G401 (cell line): Measurements from ENCODE around the gene ICAM1. TPM values are rescaled to one million over a fixed set of nuclear protein-coding genes. Genes with fewer than 3 reads are reported as not detected.
A peak's percentile ranks its signal among the peaks of the same experiment; 100 is the strongest.

Experiments
- DNase-seq: peaks from one replicate; pipeline ENCODE4 v3.0.0-alpha.2; 2015; ENCODE audit warnings: low spot score
- in situ Hi-C: cut with HindIII; loops from 2 replicates; pipeline ENCODE4 v1.10.0; 2016; ENCODE audit warnings: low sequenced_read_pairs, mixed read lengths
- total RNA-seq: library from RNA; depleted of rRNA; stranded (reverse); fragments of >200 nt; shearing (Covaris generic); gene quantifications from 2 replicates; pipeline ENCODE4 v1.2.3, GENCODE V29; 2014

ICAM1 gene
- total RNA-seq, 1 experiment from 2014 or later: 16.9 TPM

DNA sequence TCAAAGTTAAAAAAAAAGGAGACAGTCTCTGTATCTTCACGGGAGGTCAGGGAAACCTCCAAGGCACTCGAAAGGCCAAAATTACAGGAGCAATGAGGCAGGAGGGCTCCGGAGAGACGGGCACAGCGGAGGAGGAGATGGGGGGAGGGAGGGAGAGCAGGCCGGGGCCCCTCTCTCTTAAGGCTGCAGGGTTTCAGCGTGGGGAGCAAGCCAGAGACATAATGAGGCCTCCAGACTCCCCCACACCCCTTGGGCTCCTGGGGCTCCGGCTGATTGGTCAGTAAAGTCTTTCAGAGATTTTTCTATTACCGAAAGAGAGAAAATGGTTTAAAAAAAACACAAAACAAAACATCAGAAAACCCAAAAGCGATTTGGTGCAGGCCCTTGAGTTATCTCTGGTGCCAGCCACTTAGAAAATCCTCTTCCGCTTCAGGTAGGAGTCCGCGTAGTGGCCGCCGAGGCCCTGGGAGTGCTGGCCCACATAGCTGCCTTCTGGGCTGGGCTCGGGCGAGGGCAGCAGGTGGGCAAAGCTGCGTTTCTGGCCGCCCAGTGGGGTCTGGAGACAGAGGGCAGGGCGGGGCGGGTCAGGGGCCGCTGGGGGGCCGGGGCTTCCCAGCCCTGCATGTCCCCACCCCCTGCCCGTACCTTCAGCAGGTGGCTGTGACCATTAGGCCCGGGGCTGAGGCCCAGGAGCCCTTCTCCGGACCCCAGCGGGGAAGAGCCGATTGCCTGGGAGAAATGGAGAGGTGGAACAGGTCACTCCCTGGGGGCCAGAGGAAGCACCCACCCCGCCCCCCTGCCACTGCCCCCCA is 46.3 kb downstream of the ICAM1 start:
- in situ Hi-C loops: no loop called here
- no peak for DNase-seq

DNA sequence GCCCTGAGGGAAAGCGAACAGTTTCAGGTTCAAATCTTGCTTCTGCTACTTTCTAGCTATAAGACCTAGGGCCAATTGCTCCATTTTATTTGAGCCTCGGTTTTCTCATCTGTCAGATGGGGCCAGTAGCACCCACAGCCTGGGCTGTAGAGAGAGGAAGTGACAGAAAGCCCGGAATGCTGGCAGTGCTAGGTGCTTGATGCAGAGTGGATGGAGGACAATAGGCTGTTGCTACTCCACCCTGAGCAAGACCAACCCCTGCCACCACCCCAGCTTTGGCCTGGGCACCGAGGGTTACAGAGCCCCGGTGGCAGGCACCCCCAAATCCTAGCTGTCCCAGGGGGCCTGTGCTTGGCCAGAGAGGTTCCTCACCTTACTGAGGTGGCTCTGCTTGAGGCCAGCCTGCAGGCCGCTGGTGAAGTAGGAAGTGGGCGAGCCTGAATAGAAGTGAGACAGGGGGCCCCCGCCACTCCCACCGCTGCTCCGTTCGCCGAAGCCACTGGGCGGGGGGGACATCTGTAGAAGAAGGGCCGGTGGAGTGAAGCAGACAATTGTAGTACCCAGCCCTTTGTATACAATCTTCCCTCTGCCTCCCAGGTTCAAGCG is 47.0 kb downstream of the ICAM1 start:
- in situ Hi-C loops: no loop called here
- no peak for DNase-seq

DNA sequence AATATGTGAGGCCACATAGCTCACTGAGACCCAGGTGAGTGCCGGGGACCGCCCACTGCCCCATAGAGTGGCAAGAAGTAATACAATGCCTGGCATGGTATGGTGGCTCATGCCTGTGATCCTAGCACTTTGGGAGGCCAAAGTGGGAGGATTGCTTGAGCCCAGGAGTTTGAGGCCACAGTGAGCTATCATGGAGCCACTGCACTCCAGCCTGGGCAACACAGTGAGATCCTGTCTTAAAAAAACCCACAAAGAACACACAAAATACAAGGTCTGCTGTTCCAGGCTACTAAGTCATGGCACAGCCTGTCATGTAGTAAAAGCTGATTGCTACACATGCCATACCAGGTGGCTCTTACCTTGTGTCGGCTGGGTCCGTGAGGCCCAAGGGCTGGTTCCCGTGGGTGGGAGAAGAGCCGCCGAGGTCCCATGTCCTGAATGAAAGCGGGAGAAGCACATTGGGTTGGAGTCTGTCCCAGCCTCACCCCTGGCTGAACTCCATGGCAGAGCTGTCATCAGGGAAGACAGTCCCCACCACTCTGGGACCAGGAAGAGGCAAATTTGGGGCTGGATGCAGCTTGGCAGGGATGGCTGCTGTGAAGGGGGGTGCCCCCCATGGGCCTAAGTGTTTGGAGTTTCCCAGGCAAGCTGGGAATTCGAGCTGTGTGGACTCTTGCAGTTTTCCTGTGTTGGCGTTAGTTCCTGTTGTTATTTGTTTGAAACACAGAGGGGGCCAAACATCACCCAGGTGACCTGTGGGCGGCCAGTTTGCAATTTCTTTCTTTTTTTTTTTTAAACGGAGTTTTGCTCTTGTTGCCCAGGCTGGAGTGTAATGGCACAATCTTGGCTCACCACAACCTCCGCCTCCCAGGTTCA is 48.1 kb downstream of the ICAM1 start:
- DNase-seq: no peak
- in situ Hi-C loops: no loop called here

DNA sequence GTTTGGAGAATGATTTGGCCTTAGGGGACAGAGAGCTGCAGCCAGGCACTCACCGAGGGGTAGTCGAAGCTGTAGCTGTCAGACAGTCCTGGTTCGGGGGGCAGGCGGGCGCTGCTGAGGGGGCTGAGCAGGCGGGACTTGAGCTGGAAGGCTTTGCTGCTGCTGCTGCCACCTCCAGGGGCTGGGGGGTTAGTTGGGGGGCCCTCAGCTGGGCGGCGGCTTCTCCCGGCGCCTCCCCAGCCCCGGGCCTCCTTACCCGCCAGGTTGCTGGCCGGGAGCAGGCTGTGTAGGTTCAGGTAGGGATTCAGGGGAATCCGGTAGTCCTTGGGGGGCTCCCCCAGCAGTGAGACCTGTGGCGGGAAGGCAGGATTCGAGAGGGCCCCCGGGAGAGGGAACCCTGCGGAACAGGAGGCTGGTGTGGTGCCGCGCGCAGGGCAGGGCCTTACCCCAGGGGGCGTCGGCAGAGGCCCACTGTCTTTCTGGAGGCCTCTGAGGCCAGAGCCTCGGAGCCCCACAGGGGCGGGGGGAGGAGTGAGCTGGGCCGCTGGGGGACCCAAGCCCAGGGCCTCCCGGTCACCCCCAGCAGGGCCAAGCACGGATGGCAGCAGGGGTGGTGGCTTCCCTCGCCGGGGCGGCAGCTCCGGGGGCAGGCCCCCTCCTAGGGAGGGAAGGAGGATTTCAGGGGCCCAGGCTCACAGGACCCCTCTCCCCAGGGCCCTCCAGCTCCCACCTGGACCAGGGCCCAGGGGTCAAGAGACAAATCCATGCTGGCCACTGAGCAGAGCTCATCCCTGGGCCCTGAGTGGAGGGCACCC is 49.9 kb downstream of the ICAM1 start:
- in situ Hi-C loops: no loop called here
- no peak for DNase-seq

DNA sequence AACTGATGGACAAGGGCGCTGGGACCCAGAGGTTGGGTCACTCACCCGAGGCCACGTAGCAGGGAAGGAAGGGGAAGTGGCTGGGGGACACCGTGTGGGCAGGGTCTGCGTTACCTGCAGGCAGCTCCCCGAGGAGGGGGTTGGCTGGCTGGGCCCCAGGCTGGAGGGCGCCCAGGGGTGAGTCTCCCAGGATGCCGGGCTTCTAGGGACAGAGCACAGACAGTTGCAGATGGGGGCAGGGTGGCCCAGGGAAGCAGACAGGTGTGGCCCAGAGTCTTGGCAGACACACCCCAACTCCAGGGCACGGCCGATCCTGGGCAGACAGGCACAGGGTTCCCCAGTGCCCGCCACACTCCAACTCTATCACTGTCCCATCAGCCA is 50.5 kb downstream of the ICAM1 start:
- in situ Hi-C loops: no loop called here
- no peak for DNase-seq

DNA sequence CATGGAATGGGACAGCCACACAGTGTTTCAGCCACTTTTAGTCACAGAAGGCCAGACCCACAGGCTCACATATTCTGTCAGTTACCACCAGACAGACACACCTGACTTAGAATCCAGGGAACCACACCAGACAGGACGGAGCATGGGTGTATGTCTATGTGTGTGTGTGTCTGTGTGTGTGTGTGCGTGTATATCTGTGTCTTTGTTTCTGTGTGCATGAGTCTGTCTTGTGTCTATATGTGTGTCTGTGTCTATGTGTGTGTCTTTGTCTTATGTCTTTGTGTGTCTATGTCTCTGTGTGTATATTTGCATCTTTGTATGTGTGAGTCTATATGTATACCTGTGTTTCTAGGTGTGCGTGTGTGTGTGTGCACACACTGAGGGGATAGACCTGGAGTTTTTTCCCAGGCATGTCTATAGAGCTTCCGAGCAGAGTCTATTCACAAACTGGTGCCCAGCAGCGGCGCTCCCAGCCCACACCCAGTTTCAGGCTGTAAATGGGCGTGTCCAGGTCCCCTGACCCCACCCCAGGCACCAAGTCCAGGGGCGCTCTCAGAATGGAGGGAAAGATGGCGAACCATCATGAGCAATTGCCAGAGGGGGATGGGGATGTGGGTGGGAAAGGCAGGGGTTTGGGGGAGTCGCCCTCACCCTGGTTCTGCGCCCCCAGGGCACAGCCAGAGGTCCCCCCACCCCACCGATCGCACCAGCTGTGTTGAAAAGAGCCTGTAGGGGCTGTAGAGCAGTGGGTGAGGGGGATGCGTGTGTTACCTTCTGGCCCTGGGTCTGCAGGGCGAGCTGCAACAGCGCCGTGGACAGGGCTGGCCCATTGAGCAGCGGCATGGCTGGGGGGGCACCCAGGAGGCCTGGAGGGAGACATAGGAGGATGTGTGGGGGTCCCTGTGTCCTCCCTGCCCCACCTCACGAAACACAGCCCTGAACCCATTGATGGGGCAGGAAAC is 51.2 kb downstream of the ICAM1 start:
- no peak for DNase-seq
- in situ Hi-C loops: no loop called here

DNA sequence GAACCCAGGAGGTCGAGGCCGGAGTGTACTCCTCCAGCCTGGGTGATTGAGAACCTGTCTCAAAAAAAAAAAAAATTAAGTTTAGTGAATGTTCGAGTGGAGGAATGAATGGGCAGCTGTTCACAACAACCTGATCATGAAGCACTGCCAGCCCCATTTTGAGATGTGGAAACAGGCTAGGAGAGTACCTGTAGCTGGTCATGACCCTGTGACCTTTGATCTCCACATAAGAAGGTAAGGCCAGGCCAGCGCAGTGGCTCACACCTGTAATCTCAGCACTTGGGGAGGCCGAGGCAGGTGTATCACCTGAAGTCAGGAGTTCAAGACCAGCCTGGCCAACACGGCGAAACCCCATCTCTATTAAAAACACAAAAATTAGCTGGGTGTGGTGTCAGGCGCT is 54.8 kb downstream of the ICAM1 start:
- in situ Hi-C loops: no loop called here
- no peak for DNase-seq

DNA sequence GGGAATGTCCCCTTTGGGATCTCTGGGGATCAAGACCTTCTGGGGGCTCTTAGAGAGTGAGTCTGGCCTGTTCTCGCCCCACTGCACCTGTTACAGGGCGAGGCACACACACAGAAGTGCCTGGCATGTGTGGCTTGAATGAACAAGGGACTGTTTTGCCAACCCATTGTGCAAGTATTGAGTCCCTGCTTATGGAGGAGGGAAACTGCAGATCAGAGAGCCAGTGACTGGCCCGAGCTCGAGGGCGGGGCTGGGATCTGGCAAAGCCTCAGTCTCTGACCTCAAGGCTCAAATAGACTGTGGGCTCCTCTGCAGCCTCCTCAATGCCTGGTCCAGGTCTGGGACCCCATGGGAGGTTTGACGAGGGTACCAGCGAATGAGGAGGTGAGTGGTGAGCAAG is 56.9 kb downstream of the ICAM1 start:
- in situ Hi-C loops: no loop called here
- no peak for DNase-seq

DNA sequence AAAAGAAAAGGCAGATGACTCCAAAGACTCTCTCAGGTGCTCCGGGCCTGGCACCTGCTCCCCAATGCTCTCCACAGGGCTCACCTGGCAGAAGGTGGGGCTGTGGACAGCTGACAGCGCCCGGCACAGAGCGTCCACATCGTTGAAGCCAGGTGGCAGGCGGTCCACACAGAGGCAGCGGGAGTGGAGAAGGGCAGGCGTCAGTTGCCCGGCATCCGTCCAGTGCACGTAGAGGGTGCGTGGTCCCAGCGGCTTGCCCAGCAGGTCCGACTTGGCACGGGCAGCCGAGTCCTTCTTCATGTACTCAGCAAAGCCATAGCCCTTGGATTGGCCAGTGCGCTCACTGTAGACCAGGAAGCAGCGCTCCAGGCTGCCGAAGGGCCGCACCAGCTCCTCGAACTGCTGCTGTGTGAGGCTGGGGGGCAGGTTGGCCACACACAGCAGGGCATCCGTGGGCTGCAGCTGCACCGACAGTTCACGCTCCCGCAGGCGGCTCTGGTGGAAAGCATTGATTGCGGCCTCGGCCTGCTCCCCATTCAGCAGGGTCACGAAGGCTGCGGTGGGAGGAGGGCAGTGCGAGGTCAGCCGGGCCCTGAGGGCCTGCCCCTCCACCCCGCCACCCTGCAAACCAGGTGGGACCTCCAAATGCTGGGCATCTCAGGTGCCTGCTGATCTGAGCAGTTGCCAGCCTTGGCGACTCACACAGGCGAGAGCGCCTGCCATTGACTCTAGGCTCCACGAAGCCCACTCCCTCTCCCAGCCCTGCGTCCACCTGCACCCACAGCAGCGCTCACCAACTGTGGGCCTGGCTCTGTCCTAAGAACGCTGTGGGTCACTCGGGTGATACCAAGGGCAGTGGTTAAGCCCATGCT is 57.9 kb downstream of the ICAM1 start:
- DNase-seq: no peak

DNA sequence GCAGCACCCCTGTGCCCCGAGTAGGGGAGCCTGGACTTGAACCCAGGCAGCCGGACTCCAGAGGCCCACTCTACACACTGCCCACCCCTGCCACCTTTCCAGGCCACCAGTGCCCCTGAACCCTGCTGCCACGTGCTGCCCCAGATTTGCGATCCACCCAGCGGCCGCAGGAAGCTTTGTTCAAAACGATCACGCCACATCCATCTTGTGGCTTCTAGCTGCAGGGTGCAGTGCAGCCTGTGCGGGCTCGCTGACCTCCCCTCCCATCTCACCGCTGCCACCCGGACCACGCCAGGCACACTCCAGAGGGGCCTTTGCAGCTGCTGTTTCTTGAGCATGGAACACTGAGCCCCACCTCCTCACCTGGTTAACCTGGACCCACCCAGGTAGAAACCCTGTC is 58.6 kb downstream of the ICAM1 start:
- DNase-seq: no peak
- in situ Hi-C loops: no loop called here

More for the DNA sequence above, 57.9 kb downstream of the ICAM1 start:
- in situ Hi-C loops: no loop called here

DNA sequence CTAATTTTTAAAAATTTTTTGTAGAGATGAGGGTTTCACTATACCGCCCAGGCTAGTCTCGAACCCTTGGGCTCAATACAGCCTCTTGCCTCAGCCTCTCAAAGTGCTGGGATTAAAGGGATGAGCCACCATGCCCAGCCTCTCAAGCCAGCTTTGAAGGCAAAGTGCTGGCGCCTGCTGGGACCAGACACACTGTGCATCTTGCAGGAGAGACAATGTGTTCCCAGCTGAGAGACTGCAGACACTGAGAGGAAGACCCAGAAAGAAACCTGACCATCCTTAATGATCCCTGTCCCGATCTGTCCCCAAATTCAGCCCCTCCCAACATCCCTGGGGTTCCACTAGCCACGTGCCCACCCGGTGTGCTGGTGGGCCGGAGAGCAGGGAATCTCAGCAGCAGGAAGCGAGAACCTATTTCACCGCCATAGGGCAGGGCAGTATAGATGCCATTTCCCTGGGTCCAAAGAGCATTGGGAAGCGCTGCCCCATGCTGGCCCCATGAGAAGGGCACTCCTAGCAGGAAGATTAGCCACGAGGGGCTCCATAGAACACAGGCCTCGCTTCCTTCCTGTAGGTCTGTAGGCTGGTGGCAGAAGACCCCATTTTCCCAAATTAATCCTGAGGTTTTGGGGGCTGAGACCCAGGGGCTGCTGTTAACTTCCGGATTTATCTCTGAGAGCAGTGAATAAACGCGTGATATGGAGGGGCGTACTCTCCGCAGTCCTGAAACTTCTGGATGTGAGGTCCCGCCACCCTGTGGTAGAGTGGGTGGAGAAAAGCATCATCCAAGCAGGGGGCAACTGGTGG is 61.4 kb downstream of the ICAM1 start:
- in situ Hi-C loops: no loop called here
- DNase-seq: no peak

DNA sequence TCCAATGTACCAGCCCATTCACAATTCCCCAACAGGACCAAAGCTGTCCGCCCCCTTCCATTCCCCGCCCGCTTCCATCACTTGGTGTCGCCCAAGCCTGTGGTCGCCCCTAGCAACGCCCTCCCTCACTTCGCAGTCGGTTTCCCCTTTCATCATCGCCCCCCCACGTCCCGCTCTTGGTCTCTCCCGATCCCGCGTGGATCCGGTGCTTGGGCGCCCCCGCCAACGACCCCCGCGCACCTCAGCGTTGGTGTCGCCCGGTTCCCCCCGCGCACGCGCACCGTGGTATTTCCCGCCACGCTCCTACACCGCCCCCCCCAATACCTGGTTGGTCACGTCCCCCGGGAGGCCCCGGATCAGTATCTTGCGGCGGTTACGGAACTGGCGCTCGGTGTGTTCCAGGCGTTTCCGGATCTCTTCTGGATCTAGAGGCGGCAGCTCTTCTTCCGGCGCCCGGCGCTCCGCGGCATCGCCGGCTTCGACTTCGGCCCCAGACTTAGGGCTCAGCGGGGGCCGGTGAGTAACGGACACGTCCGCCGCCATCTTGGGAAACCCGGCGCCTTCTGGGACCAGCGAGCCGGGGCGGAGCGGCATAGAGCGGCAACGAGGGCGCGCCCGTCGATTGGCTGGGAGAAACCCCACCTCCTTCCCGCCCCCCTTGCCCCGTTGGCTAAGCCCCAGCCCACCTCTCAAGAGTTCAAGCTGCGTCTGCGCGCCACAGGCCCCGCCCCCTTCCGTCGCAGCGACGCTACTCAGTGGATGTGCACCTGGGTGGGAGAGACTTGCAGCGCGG is 62.2 kb downstream of the ICAM1 start, which contains the start of gene RAVER1:
TSS of gene RAVER1 (minus strand) at position 565 of the 793 bp plus-strand sequence. CDS start at position 543, 22 bp downstream.
- DNase-seq: peak; percentile 98
- in situ Hi-C loops: no loop called here

DNA sequence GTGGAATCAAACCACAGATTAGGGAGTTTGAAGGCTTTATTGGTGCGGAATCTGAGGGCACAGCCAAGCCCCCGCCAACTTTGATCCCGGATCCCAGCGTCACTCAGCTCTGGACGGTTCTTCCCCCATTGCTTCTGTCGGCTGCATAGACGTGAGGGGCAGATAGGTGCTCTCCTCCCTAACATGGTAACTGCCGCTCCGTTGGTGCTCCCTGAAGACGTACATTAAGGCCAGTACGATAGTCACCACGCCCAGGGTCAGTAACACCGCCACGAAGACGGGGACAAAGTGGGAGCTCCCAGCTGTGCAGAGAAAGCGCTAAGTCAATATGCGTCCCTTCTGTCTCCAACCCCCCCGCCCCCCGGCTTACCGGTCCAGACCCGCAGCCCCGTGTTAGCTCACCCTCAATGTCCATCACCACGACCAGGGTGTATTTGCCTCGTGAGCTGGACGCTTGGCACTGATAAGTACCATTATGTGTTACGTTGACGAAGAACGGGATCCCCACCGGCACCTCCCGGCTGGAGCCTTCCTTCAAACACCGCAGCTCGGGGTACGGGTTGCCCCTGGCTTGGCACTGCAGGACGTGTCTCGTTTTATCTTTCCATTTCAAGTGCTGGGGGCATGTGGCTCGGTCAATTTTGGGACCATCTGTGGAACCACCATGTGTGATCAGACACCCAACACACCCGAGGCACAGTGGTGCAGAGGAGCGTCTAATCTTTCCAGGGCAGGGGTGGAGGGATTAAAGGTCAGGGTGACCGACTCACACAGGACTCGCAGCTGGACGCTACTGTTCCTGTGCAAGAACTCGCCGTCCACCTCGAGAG is 63.1 kb downstream of the ICAM1 start:
- no peak for DNase-seq

DNA sequence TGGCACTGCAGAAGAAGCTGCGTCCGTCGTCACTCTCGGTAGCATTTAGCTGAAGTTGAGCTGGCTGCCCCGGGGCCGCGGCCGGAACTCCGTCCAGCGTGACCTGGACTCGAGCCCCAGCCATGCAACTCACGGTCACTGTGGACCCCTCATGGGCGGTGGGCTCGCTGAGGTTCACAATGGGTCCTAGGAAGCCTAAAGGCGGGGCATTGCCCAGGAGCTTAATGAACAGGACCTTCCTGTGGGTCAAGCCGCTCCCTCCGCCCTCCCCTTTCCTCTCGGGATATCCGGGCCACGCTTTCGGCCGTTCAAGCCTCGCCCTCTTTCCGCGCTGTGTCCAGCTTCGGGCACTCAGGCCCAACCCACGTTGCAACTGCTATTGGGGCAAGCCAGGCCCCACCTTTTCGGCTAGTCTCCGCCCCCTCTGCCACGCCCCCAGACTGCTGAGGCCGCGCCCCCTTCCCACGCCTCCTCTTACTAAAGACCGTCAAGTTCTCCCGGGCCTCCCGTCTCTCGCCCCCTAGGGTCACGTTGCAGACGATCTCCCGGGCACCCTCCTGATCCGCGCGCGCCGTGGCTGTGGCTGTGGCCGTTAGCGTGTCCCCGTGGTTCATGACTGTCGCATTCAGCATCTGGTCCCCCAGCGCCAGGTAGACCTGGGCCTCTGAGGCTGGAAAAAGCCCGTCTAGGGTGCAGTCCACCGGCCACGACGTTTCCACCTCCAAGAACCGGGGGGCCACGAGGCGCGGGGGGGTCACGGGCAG is 63.9 kb downstream of the ICAM1 start:
- in situ Hi-C loops: no loop called here

More for the DNA sequence above, 63.1 kb downstream of the ICAM1 start:
- in situ Hi-C loops: no loop called here

More for the DNA sequence above, 63.9 kb downstream of the ICAM1 start:
- DNase-seq: peak; percentile 72
